H9 (cell line): ENCODE results near the gene MED23. TPM values are rescaled to one million over a fixed set of nuclear protein-coding genes. Genes with fewer than 3 reads are reported as not detected.
"Not testable (repeated sequence)": the region's sequence is repeated elsewhere in the genome, so short reads cannot be mapped to it uniquely, and the experiment has no call there.

ENCODE experiments used
- DNase-seq: peaks from one replicate; pipeline ENCODE4 v3.0.0-alpha.2; 2017
- H2AFZ ChIP-seq: one replicate; pipeline ENCODE4 v1.6.1; 2013; ENCODE audit warnings: mild to moderate bottlenecking, low read length, control low read depth, moderate library complexity
- H2AK5ac ChIP-seq: 2 replicates; pipeline ENCODE4 v1.6.1; 2013; ENCODE audit warnings: low read length, control low read depth, mixed read lengths; ENCODE audit not compliant: insufficient read length
- H2BK120ac ChIP-seq: one replicate; pipeline ENCODE4 v1.6.1; 2013; ENCODE audit warnings: low read depth, mild to moderate bottlenecking, low read length, control low read depth, inconsistent platforms; ENCODE audit not compliant: poor library complexity, severe bottlenecking
- H2BK12ac ChIP-seq: 2 replicates; pipeline ENCODE4 v1.6.1; 2013; ENCODE audit warnings: low read length, control low read depth, mixed read lengths, low read depth; ENCODE audit not compliant: insufficient read length
- H2BK15ac ChIP-seq: 2 replicates; pipeline ENCODE4 v1.6.1; 2013; ENCODE audit warnings: low read depth, low read length, control low read depth
- H2BK20ac ChIP-seq: one replicate; pipeline ENCODE4 v1.6.1; 2013; ENCODE audit warnings: low read depth, mild to moderate bottlenecking, low read length, control low read depth, inconsistent platforms; ENCODE audit not compliant: poor library complexity, severe bottlenecking
- H2BK5ac ChIP-seq: 2 replicates; pipeline ENCODE4 v1.6.1; 2013; ENCODE audit warnings: low read length, control low read depth, mixed read lengths; ENCODE audit not compliant: insufficient read length
- H3K14ac ChIP-seq: 2 replicates; pipeline ENCODE4 v1.6.1; 2013; ENCODE audit warnings: low read length, control low read depth; ENCODE audit not compliant: insufficient read depth
- H3K18ac ChIP-seq: 2 replicates; pipeline ENCODE4 v1.6.1; 2013; ENCODE audit warnings: low read depth, mild to moderate bottlenecking, mixed read lengths, low read length, control low read depth; ENCODE audit not compliant: insufficient read length
- H3K23ac ChIP-seq: 2 replicates; pipeline ENCODE4 v1.6.1; 2013; ENCODE audit warnings: low read length, control low read depth, mixed read lengths, low read depth; ENCODE audit not compliant: insufficient read length
- H3K23me2 ChIP-seq: 2 replicates; pipeline ENCODE4 v1.6.1; 2013; ENCODE audit warnings: low read depth, mild to moderate bottlenecking, mixed read lengths, low read length, control low read depth; ENCODE audit not compliant: insufficient read length, poor library complexity, severe bottlenecking
- H3K27ac ChIP-seq: 2 replicates; pipeline ENCODE4 v1.5.1; 2013; ENCODE audit warnings: low read length, control low read depth, mixed read lengths, low read depth; ENCODE audit not compliant: insufficient read length
- H3K27me3 ChIP-seq: 2 replicates; pipeline ENCODE4 v1.6.1; 2013; ENCODE audit warnings: low read length, control low read depth, inconsistent platforms; ENCODE audit not compliant: insufficient read depth
- H3K4ac ChIP-seq: 2 replicates; pipeline ENCODE4 v1.6.1; 2013; ENCODE audit warnings: low read depth, mild to moderate bottlenecking, control low read depth, inconsistent platforms, low read length, moderate library complexity
- H3K4me1 ChIP-seq: 2 replicates; pipeline ENCODE4 v1.6.1; 2013; ENCODE audit warnings: low read length, control low read depth, inconsistent platforms; ENCODE audit not compliant: insufficient read depth
- H3K4me2 ChIP-seq: 2 replicates; pipeline ENCODE4 v1.6.1; 2013; ENCODE audit warnings: low read length, control low read depth, mixed read lengths; ENCODE audit not compliant: insufficient read length, insufficient read depth
- H3K56ac ChIP-seq: 2 replicates; pipeline ENCODE4 v1.6.1; 2013; ENCODE audit warnings: low read depth, mild to moderate bottlenecking, mixed read lengths, low read length, control low read depth; ENCODE audit not compliant: insufficient read length
- H3K79me1 ChIP-seq: 2 replicates; pipeline ENCODE4 v1.6.1; 2013; ENCODE audit warnings: low read depth, mild to moderate bottlenecking, moderate library complexity, low read length, control low read depth, inconsistent platforms; ENCODE audit not compliant: insufficient read depth, poor library complexity, severe bottlenecking
- H3K79me2 ChIP-seq: 2 replicates; pipeline ENCODE4 v1.6.1; 2013; ENCODE audit warnings: low read length, control low read depth, inconsistent platforms; ENCODE audit not compliant: insufficient read depth
- H3K9ac ChIP-seq: 2 replicates; pipeline ENCODE4 v1.6.1; 2013; ENCODE audit warnings: low read length, control low read depth, mixed read lengths; ENCODE audit not compliant: insufficient read length; ENCODE audit errors: extremely low read depth
- H3K9me3 ChIP-seq: one replicate; pipeline ENCODE4 v1.6.1; 2013; ENCODE audit warnings: low read depth, low read length, inconsistent platforms; ENCODE audit not compliant: control insufficient read depth
- H3T11ph ChIP-seq: one replicate; pipeline ENCODE4 v1.6.1; 2013; ENCODE audit warnings: mild to moderate bottlenecking, low read length, control low read depth, inconsistent platforms
- H4K20me1 ChIP-seq: one replicate; pipeline ENCODE4 v1.6.1; 2013; ENCODE audit not compliant: control insufficient read depth, insufficient read length, insufficient read depth
- H4K5ac ChIP-seq: 2 replicates; pipeline ENCODE4 v1.6.1; 2013; ENCODE audit warnings: low read depth, mild to moderate bottlenecking, mixed read lengths, low read length, control low read depth; ENCODE audit not compliant: insufficient read length
- H4K8ac ChIP-seq: replicated peaks from 2 replicates; pipeline ENCODE4 v1.6.1; 2013; ENCODE audit warnings: low read length, control low read depth, mixed read lengths, low read depth; ENCODE audit not compliant: insufficient read length
- H4K91ac ChIP-seq: 2 replicates; pipeline ENCODE4 v1.6.1; 2013; ENCODE audit warnings: low read depth, mild to moderate bottlenecking, moderate library complexity, mixed read lengths, low read length, control low read depth; ENCODE audit not compliant: insufficient read length
- H3K27ac Mint-ChIP-seq, 3 experiments: 2 replicates in 2 of 3; 3 replicates in 1 of 3; pipeline ENCODE4 v1.8.0; 2020 to 2021; ENCODE audit warnings: mixed read lengths in 3 of 3, mild to moderate bottlenecking in 1 of 3, moderate library complexity in 1 of 3
- H3K27me3 Mint-ChIP-seq: 2 replicates; pipeline ENCODE4 v1.8.0; 2021; ENCODE audit warnings: low read depth, mild to moderate bottlenecking, moderate library complexity, mixed read lengths
- H3K36me3 Mint-ChIP-seq, 3 experiments: 2 replicates in 2 of 3; 3 replicates in 1 of 3; pipeline ENCODE4 v1.8.0; 2020 to 2021; ENCODE audit warnings: low read depth in 3 of 3, mixed read lengths in 3 of 3; ENCODE audit not compliant: insufficient read depth in 1 of 3
- H3K4me1 Mint-ChIP-seq, 2 experiments: 2 replicates each; pipeline ENCODE4 v1.8.0; 2020; ENCODE audit warnings: mixed read lengths in 2 of 2
- H3K4me3 Mint-ChIP-seq, 2 experiments: 2 replicates in 1 of 2; 3 replicates in 1 of 2; pipeline ENCODE4 v1.8.0; 2020 to 2021; ENCODE audit warnings: mild to moderate bottlenecking in 2 of 2, mixed read lengths in 2 of 2, moderate library complexity in 1 of 2
- H3K9me3 Mint-ChIP-seq, 2 experiments: 2 replicates in 1 of 2; 3 replicates in 1 of 2; pipeline ENCODE4 v1.8.0; 2020; ENCODE audit warnings: mild to moderate bottlenecking in 2 of 2, mixed read lengths in 2 of 2, moderate library complexity in 1 of 2
- whole genome bisulfite sequencing: extraction: QIAGEN DNeasy Blood & Tissue Kit; methylation state at CpG from one replicate; pipeline ENCODE4 v1.1.7; 2013; ENCODE audit warnings: missing lambda C conversion rate, low lambda C conversion rate, mixed read lengths; ENCODE audit not compliant: insufficient read length; ENCODE audit errors: extremely low coverage; 5-methylcytosine and 5-hydroxymethylcytosine counted together
- total RNA-seq: library from RNA; stranded (reverse); gene quantifications from 2 replicates; pipeline ENCODE4 v1.2.1, GENCODE V29; 2021
- TF ChIP-seq, protein P1 (sequence below): fragments of 200-600 bp; sonication (generic); conservative IDR thresholded peaks from 3 replicates; pipeline ENCODE4 v1.8.0; 2021; ENCODE audit warnings: antibody characterized with exemption, mild to moderate bottlenecking

MED23 gene
- total RNA-seq, 1 experiment from 2014 or later, result 16.2 TPM

GRCh38 chr6:131545317-131545716 is 82.7 kb downstream of the MED23 start:
- no CpG with 5 or more reads among the region's 2 CpGs for WGBS
- H2AFZ ChIP-seq, result no peak overlapping the region

DNA sequence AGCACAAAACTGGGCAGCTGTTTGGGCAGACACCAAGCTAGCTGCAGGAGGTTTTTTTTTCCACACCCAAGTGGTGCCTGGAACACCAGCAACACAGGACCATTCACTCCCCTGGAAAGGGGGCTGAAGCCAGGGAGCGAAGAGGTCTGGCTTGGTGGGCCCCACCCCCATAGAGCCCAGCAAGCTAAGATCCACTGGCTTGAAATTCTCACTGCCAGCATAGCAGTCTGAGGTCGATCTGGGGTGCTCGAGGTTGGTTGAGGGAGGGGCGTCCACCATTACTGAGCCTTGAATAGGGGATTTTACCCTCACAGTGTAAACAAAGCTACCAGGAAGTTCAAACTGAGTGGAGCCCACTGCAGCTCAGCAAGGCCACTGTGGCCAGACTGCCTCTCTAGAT is 89.4 kb downstream of the MED23 start:
- H2BK20ac ChIP-seq, H3K23me2 ChIP-seq, H3K9ac ChIP-seq, H3K23ac ChIP-seq, DNase-seq, H2BK15ac ChIP-seq, H4K20me1 ChIP-seq, H2BK5ac ChIP-seq, H3K9me3 Mint-ChIP-seq, H3T11ph ChIP-seq, H3K4me2 ChIP-seq, H3K79me2 ChIP-seq, H3K4me1 Mint-ChIP-seq, H4K91ac ChIP-seq, H3K36me3 Mint-ChIP-seq, H2BK120ac ChIP-seq, H2AK5ac ChIP-seq, H2AFZ ChIP-seq, H3K27me3 ChIP-seq, H3K27me3 Mint-ChIP-seq, H3K18ac ChIP-seq, H3K27ac ChIP-seq, H3K56ac ChIP-seq, H2BK12ac ChIP-seq, H4K8ac ChIP-seq, H3K4me1 ChIP-seq, H3K4me3 Mint-ChIP-seq, H3K9me3 ChIP-seq, H3K4ac ChIP-seq, H3K14ac ChIP-seq, H4K5ac ChIP-seq, H3K79me1 ChIP-seq: not testable (repeated sequence)
- H3K27ac Mint-ChIP-seq, result peak overlapping the region in 1 of 3 experiments; percentile 41; a peak in 1 of 7 replicates
- no CpG with 5 or more reads among the region's 4 CpGs for WGBS

More at GRCh38 chr6:131545317-131545716, 82.7 kb downstream of the MED23 start:
- no peak overlapping the region for H3T11ph ChIP-seq
- H3K27me3 ChIP-seq, result no peaks in the 10 kb centered on the region
- no peak overlapping the region for H4K8ac ChIP-seq
- TF ChIP-seq, protein P1, sequence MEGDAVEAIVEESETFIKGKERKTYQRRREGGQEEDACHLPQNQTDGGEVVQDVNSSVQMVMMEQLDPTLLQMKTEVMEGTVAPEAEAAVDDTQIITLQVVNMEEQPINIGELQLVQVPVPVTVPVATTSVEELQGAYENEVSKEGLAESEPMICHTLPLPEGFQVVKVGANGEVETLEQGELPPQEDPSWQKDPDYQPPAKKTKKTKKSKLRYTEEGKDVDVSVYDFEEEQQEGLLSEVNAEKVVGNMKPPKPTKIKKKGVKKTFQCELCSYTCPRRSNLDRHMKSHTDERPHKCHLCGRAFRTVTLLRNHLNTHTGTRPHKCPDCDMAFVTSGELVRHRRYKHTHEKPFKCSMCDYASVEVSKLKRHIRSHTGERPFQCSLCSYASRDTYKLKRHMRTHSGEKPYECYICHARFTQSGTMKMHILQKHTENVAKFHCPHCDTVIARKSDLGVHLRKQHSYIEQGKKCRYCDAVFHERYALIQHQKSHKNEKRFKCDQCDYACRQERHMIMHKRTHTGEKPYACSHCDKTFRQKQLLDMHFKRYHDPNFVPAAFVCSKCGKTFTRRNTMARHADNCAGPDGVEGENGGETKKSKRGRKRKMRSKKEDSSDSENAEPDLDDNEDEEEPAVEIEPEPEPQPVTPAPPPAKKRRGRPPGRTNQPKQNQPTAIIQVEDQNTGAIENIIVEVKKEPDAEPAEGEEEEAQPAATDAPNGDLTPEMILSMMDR, result no peak
- H3K27ac ChIP-seq, result no peak overlapping the region
- H3K18ac ChIP-seq, result no peak overlapping the region
- H3K4me1 Mint-ChIP-seq, result no peaks in the 10 kb centered on the region
- H2AK5ac ChIP-seq, result no peak overlapping the region
- no peak overlapping the region for H2BK12ac ChIP-seq
- no peak overlapping the region for H2BK15ac ChIP-seq
- H2BK20ac ChIP-seq, result no peak overlapping the region
- no peak overlapping the region for H3K4me2 ChIP-seq
- no peak overlapping the region for H3K23ac ChIP-seq
- no peaks in the 10 kb centered on the region for H4K20me1 ChIP-seq
- H4K91ac ChIP-seq, result no peak overlapping the region
- no peak overlapping the region for H3K4me3 Mint-ChIP-seq
- no peak overlapping the region for H3K4ac ChIP-seq
- no peak overlapping the region for H2BK120ac ChIP-seq
- no peak overlapping the region for H2BK5ac ChIP-seq
- H3K56ac ChIP-seq, result no peak overlapping the region
- H4K5ac ChIP-seq, result no peak overlapping the region
- no peaks in the 10 kb centered on the region for H3K9me3 ChIP-seq
- H3K36me3 Mint-ChIP-seq, result no peaks in the 10 kb centered on the region; a peak in 1 of 7 replicates
- no peaks in the 10 kb centered on the region for H3K79me1 ChIP-seq
- H3K27me3 Mint-ChIP-seq, result no peaks in the 10 kb centered on the region; the same call in 1 of the 2 replicates
- DNase-seq, result no peak
- H3K79me2 ChIP-seq, result no peaks in the 10 kb centered on the region
- H3K27ac Mint-ChIP-seq, result no peak overlapping the region
- H3K9me3 Mint-ChIP-seq, result peaks cover 0 to 2% of the 10 kb centered on the region in 2 experiments; a peak in 2 of 5 replicates
- H3K23me2 ChIP-seq, result no peaks in the 10 kb centered on the region
- H3K4me1 ChIP-seq, result no peaks in the 10 kb centered on the region
- H3K14ac ChIP-seq, result no peak overlapping the region
- H3K9ac ChIP-seq, result no peak overlapping the region
